ENCODE data around the gene PIK3R4.

DNA sequence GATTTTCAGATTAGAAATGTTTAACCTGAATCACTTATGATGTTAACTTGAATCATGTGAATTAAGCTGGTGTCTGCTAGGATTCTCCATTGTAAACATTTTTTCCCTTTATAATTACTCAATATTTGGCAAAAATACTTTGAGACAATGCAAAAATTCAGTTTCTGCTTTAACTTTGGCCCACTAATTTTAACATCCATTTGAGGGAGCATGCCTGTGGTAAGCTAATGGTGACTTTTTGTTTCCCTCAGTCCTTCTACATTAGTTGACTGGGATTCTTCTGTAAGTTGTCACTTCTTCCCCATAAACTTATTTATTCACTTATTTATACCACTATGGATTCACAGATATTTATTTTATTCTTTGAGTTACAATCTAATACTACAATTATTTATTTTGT is 59.3 kb downstream of the PIK3R4 start:
- no peak for TF ChIP-seq CTCF (IDR thresholded peaks at IDR 0.05; ENCODE audit: low read depth, low read length, poor library complexity, severe bottlenecking)
- no peak for TF ChIP-seq EZH2phosphoT487 (IDR thresholded peaks at IDR 0.05; ENCODE audit: borderline replicate concordance, low read length)
